ENCODE data around the gene NPC2.

NPC2 gene

DNA sequence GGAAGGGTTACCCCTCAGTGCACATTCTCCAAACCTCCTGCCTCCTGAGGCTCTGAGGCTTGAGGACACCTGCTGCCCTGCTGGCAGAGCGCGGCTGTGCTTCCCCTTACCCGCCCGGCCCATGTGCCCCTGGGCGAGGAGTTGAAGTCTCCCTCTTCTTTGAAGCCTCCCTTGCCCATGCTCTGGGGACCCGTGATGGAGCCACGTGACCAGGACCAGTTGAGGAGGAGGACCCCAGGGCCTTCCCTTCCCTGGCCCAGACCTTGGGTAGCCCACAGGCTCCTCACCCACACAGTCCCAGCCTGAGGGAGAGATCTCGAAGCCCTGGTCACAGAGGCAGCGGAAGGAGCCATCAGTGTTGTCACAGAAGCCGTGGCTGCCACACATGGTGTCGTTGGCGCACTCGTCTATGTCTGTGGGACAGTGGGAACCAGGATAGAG, 13.3 kb upstream of the NPC2 start:
- ATAC-seq = no peak
- TF ChIP-seq, protein P1, sequence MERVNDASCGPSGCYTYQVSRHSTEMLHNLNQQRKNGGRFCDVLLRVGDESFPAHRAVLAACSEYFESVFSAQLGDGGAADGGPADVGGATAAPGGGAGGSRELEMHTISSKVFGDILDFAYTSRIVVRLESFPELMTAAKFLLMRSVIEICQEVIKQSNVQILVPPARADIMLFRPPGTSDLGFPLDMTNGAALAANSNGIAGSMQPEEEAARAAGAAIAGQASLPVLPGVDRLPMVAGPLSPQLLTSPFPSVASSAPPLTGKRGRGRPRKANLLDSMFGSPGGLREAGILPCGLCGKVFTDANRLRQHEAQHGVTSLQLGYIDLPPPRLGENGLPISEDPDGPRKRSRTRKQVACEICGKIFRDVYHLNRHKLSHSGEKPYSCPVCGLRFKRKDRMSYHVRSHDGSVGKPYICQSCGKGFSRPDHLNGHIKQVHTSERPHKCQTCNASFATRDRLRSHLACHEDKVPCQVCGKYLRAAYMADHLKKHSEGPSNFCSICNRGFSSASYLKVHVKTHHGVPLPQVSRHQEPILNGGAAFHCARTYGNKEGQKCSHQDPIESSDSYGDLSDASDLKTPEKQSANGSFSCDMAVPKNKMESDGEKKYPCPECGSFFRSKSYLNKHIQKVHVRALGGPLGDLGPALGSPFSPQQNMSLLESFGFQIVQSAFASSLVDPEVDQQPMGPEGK (CRISPR knock-in tag; IDR thresholded peaks at IDR 0.05; ENCODE audit: borderline replicate concordance) = no peak
- TF ChIP-seq TCF4 (CRISPR knock-in tag; IDR thresholded peaks at IDR 0.05; ENCODE audit: borderline replicate concordance) (no peak), ZNF70 (CRISPR knock-in tag; IDR thresholded peaks at IDR 0.05) (no peak), BACH2 (CRISPR knock-in tag; IDR thresholded peaks at IDR 0.05; ENCODE audit: borderline replicate concordance) (no peak), ESRRG (CRISPR knock-in tag; IDR thresholded peaks at IDR 0.05) (no peak), ZC3H10 (CRISPR knock-in tag; IDR thresholded peaks at IDR 0.05) (no peak), ZNF8 (CRISPR knock-in tag; IDR thresholded peaks at IDR 0.05) (no peak)
- TF ChIP-seq, protein P2, sequence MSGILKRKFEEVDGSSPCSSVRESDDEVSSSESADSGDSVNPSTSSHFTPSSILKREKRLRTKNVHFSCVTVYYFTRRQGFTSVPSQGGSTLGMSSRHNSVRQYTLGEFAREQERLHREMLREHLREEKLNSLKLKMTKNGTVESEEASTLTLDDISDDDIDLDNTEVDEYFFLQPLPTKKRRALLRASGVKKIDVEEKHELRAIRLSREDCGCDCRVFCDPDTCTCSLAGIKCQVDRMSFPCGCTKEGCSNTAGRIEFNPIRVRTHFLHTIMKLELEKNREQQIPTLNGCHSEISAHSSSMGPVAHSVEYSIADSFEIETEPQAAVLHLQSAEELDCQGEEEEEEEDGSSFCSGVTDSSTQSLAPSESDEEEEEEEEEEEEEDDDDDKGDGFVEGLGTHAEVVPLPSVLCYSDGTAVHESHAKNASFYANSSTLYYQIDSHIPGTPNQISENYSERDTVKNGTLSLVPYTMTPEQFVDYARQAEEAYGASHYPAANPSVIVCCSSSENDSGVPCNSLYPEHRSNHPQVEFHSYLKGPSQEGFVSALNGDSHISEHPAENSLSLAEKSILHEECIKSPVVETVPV (CRISPR knock-in tag; IDR thresholded peaks at IDR 0.05) = no peak
- TF ChIP-seq, protein P3, sequence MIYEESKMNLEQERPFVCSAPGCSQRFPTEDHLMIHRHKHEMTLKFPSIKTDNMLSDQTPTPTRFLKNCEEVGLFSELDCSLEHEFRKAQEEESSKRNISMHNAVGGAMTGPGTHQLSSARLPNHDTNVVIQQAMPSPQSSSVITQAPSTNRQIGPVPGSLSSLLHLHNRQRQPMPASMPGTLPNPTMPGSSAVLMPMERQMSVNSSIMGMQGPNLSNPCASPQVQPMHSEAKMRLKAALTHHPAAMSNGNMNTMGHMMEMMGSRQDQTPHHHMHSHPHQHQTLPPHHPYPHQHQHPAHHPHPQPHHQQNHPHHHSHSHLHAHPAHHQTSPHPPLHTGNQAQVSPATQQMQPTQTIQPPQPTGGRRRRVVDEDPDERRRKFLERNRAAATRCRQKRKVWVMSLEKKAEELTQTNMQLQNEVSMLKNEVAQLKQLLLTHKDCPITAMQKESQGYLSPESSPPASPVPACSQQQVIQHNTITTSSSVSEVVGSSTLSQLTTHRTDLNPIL (CRISPR knock-in tag; IDR thresholded peaks at IDR 0.05; ENCODE audit: low read depth) = no peak
- TF ChIP-seq, protein P4, sequence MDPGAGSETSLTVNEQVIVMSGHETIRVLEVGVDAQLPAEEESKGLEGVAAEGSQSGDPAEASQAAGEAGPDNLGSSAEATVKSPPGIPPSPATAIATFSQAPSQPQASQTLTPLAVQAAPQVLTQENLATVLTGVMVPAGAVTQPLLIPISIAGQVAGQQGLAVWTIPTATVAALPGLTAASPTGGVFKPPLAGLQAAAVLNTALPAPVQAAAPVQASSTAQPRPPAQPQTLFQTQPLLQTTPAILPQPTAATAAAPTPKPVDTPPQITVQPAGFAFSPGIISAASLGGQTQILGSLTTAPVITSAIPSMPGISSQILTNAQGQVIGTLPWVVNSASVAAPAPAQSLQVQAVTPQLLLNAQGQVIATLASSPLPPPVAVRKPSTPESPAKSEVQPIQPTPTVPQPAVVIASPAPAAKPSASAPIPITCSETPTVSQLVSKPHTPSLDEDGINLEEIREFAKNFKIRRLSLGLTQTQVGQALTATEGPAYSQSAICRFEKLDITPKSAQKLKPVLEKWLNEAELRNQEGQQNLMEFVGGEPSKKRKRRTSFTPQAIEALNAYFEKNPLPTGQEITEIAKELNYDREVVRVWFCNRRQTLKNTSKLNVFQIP (CRISPR knock-in tag; IDR thresholded peaks at IDR 0.05; ENCODE audit: borderline replicate concordance, low read depth) = no peak

DNA sequence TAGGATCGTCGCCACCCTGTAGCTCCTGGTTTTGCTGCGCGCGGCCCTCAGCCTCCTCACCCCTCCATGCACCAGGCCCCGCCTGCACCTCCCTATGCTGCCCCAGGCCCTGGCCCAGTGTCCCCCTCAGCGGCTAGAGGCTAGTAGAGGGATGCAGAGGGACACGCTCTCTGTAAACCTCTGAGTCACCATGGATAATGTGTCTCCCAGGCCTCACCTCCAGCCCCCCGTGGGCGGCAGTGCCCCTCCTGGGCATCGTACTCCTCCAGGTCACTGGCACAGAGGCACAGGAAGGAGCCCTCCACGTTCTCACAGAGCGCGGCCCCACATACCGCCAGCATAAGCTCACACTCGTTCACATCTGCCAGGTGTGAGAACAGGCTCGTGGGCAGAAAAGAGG, 12.7 kb upstream of the NPC2 start:
- no peak for TF ChIP-seq GLIS3 (CRISPR knock-in tag; IDR thresholded peaks at IDR 0.05)
- TF ChIP-seq, protein P1 (CRISPR knock-in tag; IDR thresholded peaks at IDR 0.05; ENCODE audit: borderline replicate concordance) = no peak
- TF ChIP-seq ARNTL (CRISPR knock-in tag; IDR thresholded peaks at IDR 0.05; ENCODE audit: borderline replicate concordance, low read depth) = no peak
- TF ChIP-seq ZNF565 (CRISPR knock-in tag; conservative IDR thresholded peaks at IDR 0.05; ENCODE audit: low read depth) = no peak
- TF ChIP-seq PPARA (CRISPR knock-in tag; IDR thresholded peaks at IDR 0.05; ENCODE audit: borderline replicate concordance) = no peak
- TF ChIP-seq ISL1 (CRISPR knock-in tag; IDR thresholded peaks at IDR 0.05) = no peak
- no peak for TF ChIP-seq RARB (CRISPR knock-in tag; IDR thresholded peaks at IDR 0.05)
- TF ChIP-seq, protein P5, sequence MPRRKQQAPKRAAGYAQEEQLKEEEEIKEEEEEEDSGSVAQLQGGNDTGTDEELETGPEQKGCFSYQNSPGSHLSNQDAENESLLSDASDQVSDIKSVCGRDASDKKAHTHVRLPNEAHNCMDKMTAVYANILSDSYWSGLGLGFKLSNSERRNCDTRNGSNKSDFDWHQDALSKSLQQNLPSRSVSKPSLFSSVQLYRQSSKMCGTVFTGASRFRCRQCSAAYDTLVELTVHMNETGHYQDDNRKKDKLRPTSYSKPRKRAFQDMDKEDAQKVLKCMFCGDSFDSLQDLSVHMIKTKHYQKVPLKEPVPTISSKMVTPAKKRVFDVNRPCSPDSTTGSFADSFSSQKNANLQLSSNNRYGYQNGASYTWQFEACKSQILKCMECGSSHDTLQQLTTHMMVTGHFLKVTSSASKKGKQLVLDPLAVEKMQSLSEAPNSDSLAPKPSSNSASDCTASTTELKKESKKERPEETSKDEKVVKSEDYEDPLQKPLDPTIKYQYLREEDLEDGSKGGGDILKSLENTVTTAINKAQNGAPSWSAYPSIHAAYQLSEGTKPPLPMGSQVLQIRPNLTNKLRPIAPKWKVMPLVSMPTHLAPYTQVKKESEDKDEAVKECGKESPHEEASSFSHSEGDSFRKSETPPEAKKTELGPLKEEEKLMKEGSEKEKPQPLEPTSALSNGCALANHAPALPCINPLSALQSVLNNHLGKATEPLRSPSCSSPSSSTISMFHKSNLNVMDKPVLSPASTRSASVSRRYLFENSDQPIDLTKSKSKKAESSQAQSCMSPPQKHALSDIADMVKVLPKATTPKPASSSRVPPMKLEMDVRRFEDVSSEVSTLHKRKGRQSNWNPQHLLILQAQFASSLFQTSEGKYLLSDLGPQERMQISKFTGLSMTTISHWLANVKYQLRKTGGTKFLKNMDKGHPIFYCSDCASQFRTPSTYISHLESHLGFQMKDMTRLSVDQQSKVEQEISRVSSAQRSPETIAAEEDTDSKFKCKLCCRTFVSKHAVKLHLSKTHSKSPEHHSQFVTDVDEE (CRISPR knock-in tag; IDR thresholded peaks at IDR 0.05) = no peak
- ATAC-seq = no peak

DNA sequence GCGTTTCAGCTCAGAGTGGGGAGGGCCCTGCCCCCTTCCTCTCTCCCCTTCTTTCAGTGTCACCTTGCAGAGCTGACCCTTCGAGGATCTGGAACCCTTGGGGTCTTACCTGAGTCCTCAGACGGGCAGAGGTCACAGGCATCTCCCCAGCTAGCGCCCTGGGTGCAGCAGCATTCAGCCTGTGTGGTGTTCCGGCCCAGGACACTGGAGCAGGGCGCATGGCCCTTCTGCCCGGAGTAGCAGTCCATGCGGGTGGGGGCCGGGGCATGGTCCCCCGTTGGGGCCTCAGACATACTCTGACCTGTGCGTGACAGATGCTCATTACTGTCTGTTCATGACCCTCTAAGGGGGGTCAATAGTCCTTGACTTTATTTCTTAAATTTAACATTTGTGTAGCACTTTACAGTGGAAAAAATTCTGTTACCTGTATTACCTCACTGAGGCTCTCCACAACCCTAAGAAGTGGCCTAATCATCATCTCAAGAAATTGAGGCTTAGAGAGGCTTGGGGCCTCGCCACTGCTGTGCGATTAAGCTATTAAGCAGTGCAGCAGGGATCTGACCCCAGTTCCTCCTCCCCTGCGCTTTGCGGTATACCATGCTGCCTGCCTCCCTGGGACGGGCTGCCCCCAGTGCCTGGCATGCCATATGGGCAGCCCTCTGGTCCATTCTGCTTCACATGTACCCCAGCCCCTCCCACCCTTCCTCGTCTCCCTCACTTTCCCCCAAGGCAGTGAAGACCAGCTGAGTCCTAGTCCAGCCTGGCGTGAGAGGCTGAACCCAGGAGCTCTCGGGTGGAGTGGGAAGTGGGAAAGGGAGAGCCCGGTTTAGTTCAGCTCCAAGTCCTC, 12.0 kb upstream of the NPC2 start:
- ATAC-seq = no peak
- TF ChIP-seq ZC3H10 (CRISPR knock-in tag; IDR thresholded peaks at IDR 0.05) (no peak), PPARA (CRISPR knock-in tag; IDR thresholded peaks at IDR 0.05; ENCODE audit: borderline replicate concordance) (no peak), ZNF8 (CRISPR knock-in tag; IDR thresholded peaks at IDR 0.05) (no peak), ARNTL (CRISPR knock-in tag; IDR thresholded peaks at IDR 0.05; ENCODE audit: borderline replicate concordance, low read depth) (no peak), ZFP3 (CRISPR knock-in tag; IDR thresholded peaks at IDR 0.05) (no peak), ESRRG (CRISPR knock-in tag; IDR thresholded peaks at IDR 0.05) (no peak), TCF4 (CRISPR knock-in tag; IDR thresholded peaks at IDR 0.05; ENCODE audit: borderline replicate concordance) (no peak), GLIS3 (CRISPR knock-in tag; IDR thresholded peaks at IDR 0.05) (no peak)
- TF ChIP-seq, protein P4 (CRISPR knock-in tag; IDR thresholded peaks at IDR 0.05; ENCODE audit: borderline replicate concordance, low read depth) = no peak
- TF ChIP-seq, protein P3 (CRISPR knock-in tag; IDR thresholded peaks at IDR 0.05; ENCODE audit: low read depth) = no peak

Measured in SK-N-SH treated with all-trans-retinoic acid at 6 μM for 48 hours (cell line).